Lung (tissue), 12 donors: ENCODE measurements around the gene NACC2. TPM values are rescaled to one million over a fixed set of nuclear protein-coding genes. Genes with fewer than 3 reads are reported as not detected.

Experiments used
- ATAC-seq: fragments of 200-7000 bp; cut with Tn5 transposase; one replicate; pipeline ENCODE4 v1.9.1; 2020; ENCODE audit warnings: moderate number of reproducible peaks; ENCODE audit not compliant: insufficient read depth, low FRiP score
- DNase-seq, 3 donors: peaks; one replicate each; pipeline ENCODE4 v3.0.0-alpha.2; 2013 to 2017
- H3K27ac ChIP-seq, 2 donors: one replicate each; pipeline ENCODE4 v1.5.1; 2013; ENCODE audit warnings: mild to moderate bottlenecking in 2 of 2, moderate library complexity in 2 of 2, control low read depth in 1 of 2, inconsistent platforms in 1 of 2, low read depth in 1 of 2, low read length in 1 of 2
- H3K27me3 ChIP-seq, 3 donors: one replicate each; pipeline ENCODE4 v1.5.1; 2013; ENCODE audit warnings: low read length in 2 of 3; ENCODE audit not compliant: control insufficient read depth in 3 of 3, insufficient read depth in 3 of 3
- H3K36me3 ChIP-seq, 4 donors: one replicate each; pipeline ENCODE4 v1.5.1; 2013; ENCODE audit warnings: low read length in 4 of 4, mild to moderate bottlenecking in 1 of 4, moderate library complexity in 1 of 4; ENCODE audit not compliant: control insufficient read depth in 4 of 4, insufficient read depth in 4 of 4
- H3K4me1 ChIP-seq, 5 donors: one replicate each; pipeline ENCODE4 v1.5.1; 2013; ENCODE audit warnings: low read length in 5 of 5, mild to moderate bottlenecking in 2 of 5, moderate library complexity in 1 of 5; ENCODE audit not compliant: control insufficient read depth in 5 of 5, insufficient read depth in 5 of 5
- H3K4me3 ChIP-seq: one replicate; pipeline ENCODE4 v1.5.1; 2013; ENCODE audit warnings: mild to moderate bottlenecking, control low read depth, moderate library complexity
- H3K9ac ChIP-seq, 2 donors: one replicate each; pipeline ENCODE4 v1.5.1; 2013; ENCODE audit warnings: low read length in 2 of 2, control low read depth in 1 of 2; ENCODE audit not compliant: insufficient read depth in 1 of 2
- H3K9me3 ChIP-seq, 4 donors: one replicate each; pipeline ENCODE4 v1.5.1; 2013; ENCODE audit warnings: low read length in 3 of 4, mild to moderate bottlenecking in 1 of 4, moderate library complexity in 1 of 4; ENCODE audit not compliant: control insufficient read depth in 4 of 4, insufficient read depth in 3 of 4
- WGBS, 2 donors: extraction: QIAGEN DNeasy Blood & Tissue Kit; methylation state at CpG; one replicate each; pipeline ENCODE4 v1.1.7; 2013; 5-methylcytosine and 5-hydroxymethylcytosine counted together
- polyA plus RNA-seq, 2 donors: library from polyadenylated mRNA; stranded (reverse); fragments of 200-250 nt; gene quantifications; one replicate each; pipeline ENCODE4 v1.2.1, GENCODE V29; 2013
- total RNA-seq, 2 donors: library from RNA; depleted of rRNA in 1 of 2; stranded (reverse); fragments of >200 nt in 1 of 2; gene quantifications; one replicate each; pipeline ENCODE4 v1.2.1, GENCODE V29; 2014 to 2021
- TF ChIP-seq, protein P1 (sequence below): IDR thresholded peaks from 2 replicates; pipeline ENCODE4 v1.5.1; 2012; ENCODE audit warnings: mild to moderate bottlenecking; ENCODE audit errors: control extremely low read depth, extremely low read depth
- donor health status: control.
- donor health status: control.
- donor health status: Bipolar disorder and iron deficiency.
- donor health status: healthy.
- donor health status: DM: yes; HTN: yes; CAD: no.

NACC2 gene
- total and polyA plus RNA-seq, 4 donors, result 5.9 to 32.7 (median 10.5) TPM

DNA sequence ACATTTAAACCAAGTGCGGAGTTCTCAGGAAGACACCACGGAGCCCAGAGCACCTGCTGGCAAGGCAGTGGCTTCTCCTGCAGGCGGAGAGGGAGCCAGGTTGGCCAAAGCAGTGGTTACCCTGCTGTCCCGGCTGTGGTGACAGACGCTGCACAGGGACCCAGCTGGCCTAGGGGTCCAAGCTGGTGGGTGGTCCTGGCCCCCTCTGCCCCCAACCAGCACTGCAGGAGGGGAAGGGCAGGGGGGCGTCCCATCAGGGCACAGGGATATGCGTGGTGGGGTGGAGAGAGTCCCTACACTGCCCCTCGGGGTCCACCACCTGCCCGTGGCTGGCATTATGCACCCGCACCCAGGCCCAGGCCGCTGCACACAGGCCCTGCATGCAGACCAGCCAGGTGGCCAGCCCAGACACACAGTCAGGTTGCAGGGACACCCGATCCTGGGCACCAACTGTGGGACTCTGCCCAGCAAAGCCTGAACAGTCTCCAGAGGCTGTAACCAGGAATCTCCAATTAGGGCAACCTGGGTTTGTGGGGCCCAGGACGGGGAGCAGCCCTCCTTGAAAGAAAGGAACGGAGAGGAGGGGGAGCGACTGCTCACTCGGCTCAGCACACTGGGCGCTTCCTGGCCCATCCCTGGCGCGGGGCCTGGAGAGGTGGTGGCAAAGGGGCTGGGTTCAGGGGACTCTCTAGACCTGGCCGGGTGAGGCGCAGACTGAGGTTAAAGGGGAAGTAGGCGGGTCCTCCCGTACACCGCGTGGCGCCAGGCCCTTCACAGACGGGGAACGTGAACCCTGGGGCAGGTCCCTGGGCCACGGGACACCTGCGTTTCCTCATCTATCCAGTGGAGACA, 46.3 kb downstream of the NACC2 start:
- DNase-seq (no peak), ATAC-seq (no peak)
- Histone ChIP-seq H3K9ac (no peak overlapping the region), H3K27me3 (no peaks in the 10 kb centered on the region), H3K27ac (no peak overlapping the region), H3K4me3 (no peak overlapping the region), H3K9me3 (no peaks in the 10 kb centered on the region), H3K36me3 (peaks cover 0 to 31% (median 2%) of the 10 kb centered on the region in 4 donors), H3K4me1 (peaks cover 0 to 34% (median 21%) of the 10 kb centered on the region in 5 donors)
- TF ChIP-seq, protein P1, sequence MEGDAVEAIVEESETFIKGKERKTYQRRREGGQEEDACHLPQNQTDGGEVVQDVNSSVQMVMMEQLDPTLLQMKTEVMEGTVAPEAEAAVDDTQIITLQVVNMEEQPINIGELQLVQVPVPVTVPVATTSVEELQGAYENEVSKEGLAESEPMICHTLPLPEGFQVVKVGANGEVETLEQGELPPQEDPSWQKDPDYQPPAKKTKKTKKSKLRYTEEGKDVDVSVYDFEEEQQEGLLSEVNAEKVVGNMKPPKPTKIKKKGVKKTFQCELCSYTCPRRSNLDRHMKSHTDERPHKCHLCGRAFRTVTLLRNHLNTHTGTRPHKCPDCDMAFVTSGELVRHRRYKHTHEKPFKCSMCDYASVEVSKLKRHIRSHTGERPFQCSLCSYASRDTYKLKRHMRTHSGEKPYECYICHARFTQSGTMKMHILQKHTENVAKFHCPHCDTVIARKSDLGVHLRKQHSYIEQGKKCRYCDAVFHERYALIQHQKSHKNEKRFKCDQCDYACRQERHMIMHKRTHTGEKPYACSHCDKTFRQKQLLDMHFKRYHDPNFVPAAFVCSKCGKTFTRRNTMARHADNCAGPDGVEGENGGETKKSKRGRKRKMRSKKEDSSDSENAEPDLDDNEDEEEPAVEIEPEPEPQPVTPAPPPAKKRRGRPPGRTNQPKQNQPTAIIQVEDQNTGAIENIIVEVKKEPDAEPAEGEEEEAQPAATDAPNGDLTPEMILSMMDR, result no peak
- WGBS, 2 donors, result 69 to 86% methylated on average over 28 to 30 of the region's 30 CpGs

DNA sequence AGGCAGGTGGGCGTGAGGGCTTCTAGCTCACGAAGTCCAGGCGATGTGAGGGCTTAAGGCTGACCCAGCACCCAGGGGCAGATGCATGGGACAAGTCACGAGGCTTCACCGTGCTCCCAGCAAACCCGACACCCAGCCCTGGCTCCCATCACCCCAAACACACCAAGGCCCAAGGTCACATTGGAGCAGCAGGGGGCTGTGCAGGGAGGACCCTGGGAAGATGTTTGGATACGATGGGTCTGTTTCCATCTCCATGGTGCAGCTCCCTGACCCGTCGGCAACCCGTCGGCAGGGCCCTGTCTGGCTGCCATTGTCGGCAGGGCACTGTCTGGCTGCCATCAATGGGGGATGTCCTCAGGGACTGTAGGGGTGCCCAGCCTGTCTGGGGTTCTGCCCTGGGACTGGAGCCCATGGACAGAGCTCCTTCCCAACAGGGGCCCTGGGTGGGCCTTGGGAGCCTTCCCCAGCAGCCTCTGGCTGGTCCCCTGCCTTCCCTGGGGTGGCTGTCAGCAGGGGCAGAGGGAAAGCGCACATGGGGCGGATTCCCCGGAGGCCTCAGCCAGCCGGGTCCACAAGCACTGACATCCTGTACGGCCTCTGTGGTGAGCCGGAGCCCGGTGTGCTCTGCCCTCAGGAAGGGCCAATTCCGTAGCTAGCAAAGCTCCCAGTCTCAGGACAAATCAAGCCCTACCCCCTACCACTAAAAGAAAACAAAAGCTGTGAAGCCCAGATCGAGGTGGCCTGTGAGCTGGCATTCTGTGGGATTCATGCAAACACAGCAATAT, 47.1 kb downstream of the NACC2 start:
- WGBS, 2 donors, result 86% methylated on average over 21 of the region's 21 CpGs
- no peak overlapping the region for H3K27ac ChIP-seq
- TF ChIP-seq, protein P1, result no peak
- no peak for ATAC-seq
- no peak overlapping the region for H3K4me3 ChIP-seq
- DNase-seq, result no peak
- H3K27me3 ChIP-seq, result no peaks in the 10 kb centered on the region
- peaks cover 0 to 28% (median 13%) of the 10 kb centered on the region in 5 donors for H3K4me1 ChIP-seq
- no peak overlapping the region for H3K9ac ChIP-seq
- no peaks in the 10 kb centered on the region for H3K9me3 ChIP-seq
- H3K36me3 ChIP-seq, result peaks cover 0 to 31% (median 2%) of the 10 kb centered on the region in 4 donors

DNA sequence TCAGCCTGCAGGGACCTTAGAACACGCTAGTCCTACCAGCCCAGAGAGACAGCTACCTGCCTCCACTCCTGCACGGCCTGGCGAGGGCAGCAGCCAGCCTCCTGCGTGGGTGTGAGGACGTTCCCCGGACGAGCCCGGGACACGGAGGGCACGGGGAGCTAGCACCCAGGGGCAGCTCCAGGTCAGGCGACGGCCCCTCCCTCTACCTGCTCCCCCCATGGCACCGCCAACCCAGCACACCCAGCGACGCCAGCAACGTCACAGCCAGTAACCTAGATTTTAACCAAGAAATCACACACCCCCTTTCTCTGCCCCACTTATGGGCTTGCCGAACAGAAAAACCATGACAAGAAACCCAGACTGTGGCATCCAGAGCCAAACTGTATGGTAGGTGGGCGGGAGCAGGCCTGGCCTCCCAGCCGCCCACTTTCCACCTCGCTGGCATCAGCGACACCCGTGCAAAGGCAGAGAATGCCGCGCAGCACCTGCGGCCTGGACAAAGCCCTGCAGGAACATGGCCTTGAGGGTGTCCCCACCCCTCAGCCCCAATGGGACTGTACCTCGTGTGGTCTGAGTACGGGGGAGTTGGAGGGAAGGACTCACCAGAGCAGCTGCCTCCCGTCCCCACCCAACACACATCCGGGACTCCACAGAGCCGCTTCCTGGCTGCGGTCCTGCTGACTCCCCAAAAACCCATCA, 47.9 kb downstream of the NACC2 start:
- peaks cover 0 to 31% (median 2%) of the 10 kb centered on the region in 4 donors for H3K36me3 ChIP-seq
- no peaks in the 10 kb centered on the region for H3K27me3 ChIP-seq
- no peak for DNase-seq
- TF ChIP-seq, protein P1, result no peak
- peaks cover 0 to 20% (median 5%) of the 10 kb centered on the region in 5 donors for H3K4me1 ChIP-seq
- H3K27ac ChIP-seq, result no peak overlapping the region
- no peaks in the 10 kb centered on the region for H3K9me3 ChIP-seq
- no peak overlapping the region for H3K4me3 ChIP-seq
- WGBS, 2 donors, result 88 to 92% methylated on average over 29 to 31 of the region's 31 CpGs
- H3K9ac ChIP-seq, result no peak overlapping the region
- no peak for ATAC-seq
